HCT116 (cell line): ENCODE data around the gene XKR3. TPM values are rescaled to one million over a fixed set of nuclear protein-coding genes. Genes with fewer than 3 reads are reported as not detected.

ENCODE experiments used
- ATAC-seq: fragments of 200-7000 bp; cut with Tn5 transposase; 2 replicates; pipeline ENCODE4 v1.9.1; 2020; ENCODE audit warnings: mild to moderate bottlenecking, moderate library complexity
- BruUV-seq: library from RNA; stranded (reverse); fragments of 400-500 nt; replicated peaks from 2 replicates; lab custom pipeline; 2021; lab: Mats Ljungman, UMichigan
- CTCF ChIA-PET: fragments of 300-600 bp; sonication (Branson Sonifier 250); formaldehyde crosslinking; loops from one replicate; lab custom pipeline; 2021; ENCODE audit warnings: antibody characterized with exemption; lab: Charles Lee
- POLR2A ChIA-PET: fragments of 300-600, 350-600 bp; sonication (Branson Sonifier 250); formaldehyde crosslinking; loops from one replicate; lab custom pipeline; 2021; ENCODE audit warnings: antibody characterized with exemption; lab: Charles Lee
- RAD21 ChIA-PET, 2 experiments: fragments of 300-600 bp; sonication (Branson Sonifier 250); formaldehyde crosslinking; loops; one replicate each; lab custom pipeline; 2023; ENCODE audit warnings: low total read pairs in 2 of 2; ENCODE audit not compliant: uncharacterized antibody in 2 of 2, unreplicated experiment in 2 of 2, low non-redundant PET in 1 of 2; lab: Charles Lee
- DNase-seq: peaks from one replicate; pipeline ENCODE4 v3.0.0-alpha.2; 2010; ENCODE audit warnings: low read depth, low spot score
- H2AFZ ChIP-seq: fragments of 200-600 bp; shearing (Covaris generic), sonication (generic); 2 replicates; pipeline ENCODE4 v1.6.1; 2017; ENCODE audit warnings: low read depth, mixed run types, mixed read lengths, antibody characterized with exemption, low read length; ENCODE audit not compliant: poor library complexity, severe bottlenecking
- H3K27ac ChIP-seq: 2 replicates; pipeline ENCODE4 v1.5.1; 2012; ENCODE audit warnings: low read depth, low read length
- H3K27me3 ChIP-seq: fragments of 200-600 bp; sonication (generic); 2 replicates; pipeline ENCODE4 v1.6.1; 2016; ENCODE audit warnings: mixed run types, low read length, mixed read lengths; ENCODE audit not compliant: insufficient read depth
- H3K36me3 ChIP-seq, 2 experiments: fragments of 200-500 bp in 1 of 2; fragments of 200-600 bp in 1 of 2; sonication (Bioruptor generic) in 1 of 2; sonication (generic) in 1 of 2; 2 replicates each; pipeline versions ENCODE4 v1.5.1 to v1.6.1; 2014 to 2016; ENCODE audit warnings: low read length in 2 of 2, inconsistent platforms in 1 of 2, mixed read lengths in 1 of 2, mixed run types in 1 of 2; ENCODE audit not compliant: insufficient read depth in 2 of 2, control insufficient read depth in 1 of 2
- H3K4me1 ChIP-seq, 2 experiments: fragments of 200-600 bp in 1 of 2; sonication (generic) in 1 of 2; 2 replicates each; pipeline versions ENCODE4 v1.5.1 to v1.6.1; 2012 to 2017; ENCODE audit warnings: low read length in 2 of 2, inconsistent platforms in 1 of 2, mild to moderate bottlenecking in 1 of 2, mixed read lengths in 1 of 2, mixed run types in 1 of 2, moderate library complexity in 1 of 2; ENCODE audit not compliant: insufficient read depth in 2 of 2, control insufficient read depth in 1 of 2
- H3K4me2 ChIP-seq: fragments of 200-600 bp; sonication (generic); 2 replicates; pipeline ENCODE4 v1.6.1; 2017; ENCODE audit warnings: mixed run types, low read length, mixed read lengths
- H3K4me3 ChIP-seq, 2 experiments: fragments of 200-600 bp in 1 of 2; sonication (generic) in 1 of 2; replicated peaks in 1 of 2; 2 replicates each; pipeline ENCODE4 v1.5.1; 2011 to 2016; ENCODE audit warnings: low read length in 2 of 2, control low read depth in 1 of 2, low read depth in 1 of 2, mild to moderate bottlenecking in 1 of 2, mixed read lengths in 1 of 2, mixed run types in 1 of 2
- H3K79me2 ChIP-seq: fragments of 200-600 bp; sonication (generic); 2 replicates; pipeline ENCODE4 v1.6.1; 2017; ENCODE audit warnings: mild to moderate bottlenecking, mixed run types, low read length, moderate library complexity, mixed read lengths; ENCODE audit not compliant: insufficient read depth
- H3K9ac ChIP-seq: fragments of 200-600 bp; sonication (generic); 2 replicates; pipeline ENCODE4 v1.6.1; 2016; ENCODE audit warnings: low read length, mixed read lengths
- H3K9me2 ChIP-seq: fragments of 200-600 bp; sonication (generic), shearing (Covaris generic); 2 replicates; pipeline ENCODE4 v1.6.1; 2017; ENCODE audit warnings: mixed run types, mild to moderate bottlenecking, moderate library complexity; ENCODE audit not compliant: insufficient read depth
- H3K9me3 ChIP-seq, 2 experiments: fragments of 200-500 bp in 1 of 2; fragments of 200-600 bp in 1 of 2; sonication (Bioruptor generic) in 1 of 2; sonication (generic) in 1 of 2; 2 replicates each; pipeline ENCODE4 v1.6.1; 2014 to 2017; ENCODE audit warnings: low read length in 2 of 2, mixed read lengths in 2 of 2, inconsistent platforms in 1 of 2, low read depth in 1 of 2, mild to moderate bottlenecking in 1 of 2, mixed run types in 1 of 2, moderate library complexity in 1 of 2; ENCODE audit not compliant: control insufficient read depth in 1 of 2, insufficient read depth in 1 of 2
- H4K20me1 ChIP-seq: fragments of 200-600 bp; sonication (generic), shearing (Covaris generic); 2 replicates; pipeline ENCODE4 v1.6.1; 2017; ENCODE audit warnings: mixed run types, mild to moderate bottlenecking, moderate library complexity; ENCODE audit not compliant: insufficient read depth
- CEBPB ChIP-seq: IDR thresholded peaks from 2 replicates; pipeline ENCODE4 v1.6.1; 2012; ENCODE audit warnings: low read depth
- ELF1 ChIP-seq: IDR thresholded peaks from 2 replicates; pipeline ENCODE4 v1.6.1; 2012; ENCODE audit warnings: low read depth, borderline replicate concordance
- EZH2 ChIP-seq: fragments of 200-600 bp; sonication (generic); IDR thresholded peaks from 2 replicates; pipeline ENCODE4 v1.6.1; 2017; ENCODE audit warnings: antibody characterized with exemption, mixed run types
- RAD21 ChIP-seq: IDR thresholded peaks from 2 replicates; pipeline ENCODE4 v1.6.1; 2012; ENCODE audit warnings: low read depth, mild to moderate bottlenecking
- SP1 ChIP-seq: IDR thresholded peaks from 2 replicates; pipeline ENCODE4 v1.6.1; 2012; ENCODE audit warnings: low read depth
- SRF ChIP-seq: IDR thresholded peaks from 2 replicates; pipeline ENCODE4 v1.6.1; 2012; ENCODE audit warnings: low read depth
- TCF7L2 ChIP-seq: IDR thresholded peaks from 2 replicates; pipeline ENCODE4 v1.7.0; 2011; ENCODE audit warnings: borderline replicate concordance, inconsistent platforms; ENCODE audit not compliant: insufficient read depth, insufficient read length; ENCODE audit errors: extremely low read depth
- ZBTB33 ChIP-seq: IDR thresholded peaks from 2 replicates; pipeline ENCODE4 v1.6.1; 2011; ENCODE audit warnings: mild to moderate bottlenecking, low read length, moderate library complexity; ENCODE audit not compliant: insufficient replicate concordance; ENCODE audit errors: extremely low read depth
- ZNF274 ChIP-seq: fragments of 200-500 bp; sonication (Bioruptor generic); IDR thresholded peaks from 2 replicates; pipeline ENCODE4 v1.6.1; 2014; ENCODE audit warnings: mild to moderate bottlenecking, low read depth, low read length, inconsistent platforms
- intact Hi-C: fragments of 100-400 bp; cut with micrococcal nuclease; formaldehyde crosslinking; loops from 2 replicates; pipeline ENCODE4 v1.10.0; 2022
- total RNA-seq: library from RNA; stranded (reverse); gene quantifications from one replicate; pipeline ENCODE4 v1.2.1, GENCODE V29; 2021; ENCODE audit not compliant: unreplicated experiment

XKR3 gene
- total RNA-seq, 1 experiment from 2014 or later: not detected

- Histone ChIP-seq H3K9me3 (no peaks in the 10 kb centered on the region), H3K4me3 (no peak overlapping the region)
- POLR2A ChIA-PET: no interaction called here
Measured at GRCh38 chr22:16803255-16803917, 21.8 kb downstream of the XKR3 start.

More at GRCh38 chr22:16803255-16803917, 21.8 kb downstream of the XKR3 start:
- H3K79me2 ChIP-seq: no peaks in the 10 kb centered on the region
- H3K27me3 ChIP-seq: no peaks in the 10 kb centered on the region
- H4K20me1 ChIP-seq: no peaks in the 10 kb centered on the region
- H3K4me2 ChIP-seq: no peak overlapping the region
- H3K4me1 ChIP-seq: 0 out of 4 replicates have a peak, but pooled peaks cover 0 to 3% of the 10 kb centered on the region in 2 experiments
- ChIA-PET RAD21 (no interaction called here), CTCF (no interaction called here)
- no peak overlapping the region for H3K27ac ChIP-seq
- no peak for TF ChIP-seq ZNF274
- no peak for TF ChIP-seq TCF7L2
- TF ChIP-seq RAD21: no peak
- no peak for TF ChIP-seq ELF1
- no peak for TF ChIP-seq ZBTB33
- no peak for TF ChIP-seq SP1
- TF ChIP-seq SRF: no peak
- no peak for TF ChIP-seq EZH2
- TF ChIP-seq CEBPB: no peak
- ATAC-seq (no peak), DNase-seq (no peak)
- H3K9me2 ChIP-seq: no peaks in the 10 kb centered on the region
- H2AFZ ChIP-seq: no peak overlapping the region
- intact Hi-C loops: no loop called here
- H3K36me3 ChIP-seq: no peaks in the 10 kb centered on the region
- BruUV-seq: no TSS peak
- no peak overlapping the region for H3K9ac ChIP-seq
